ENCODE measurements around the gene ACER1.

DNA sequence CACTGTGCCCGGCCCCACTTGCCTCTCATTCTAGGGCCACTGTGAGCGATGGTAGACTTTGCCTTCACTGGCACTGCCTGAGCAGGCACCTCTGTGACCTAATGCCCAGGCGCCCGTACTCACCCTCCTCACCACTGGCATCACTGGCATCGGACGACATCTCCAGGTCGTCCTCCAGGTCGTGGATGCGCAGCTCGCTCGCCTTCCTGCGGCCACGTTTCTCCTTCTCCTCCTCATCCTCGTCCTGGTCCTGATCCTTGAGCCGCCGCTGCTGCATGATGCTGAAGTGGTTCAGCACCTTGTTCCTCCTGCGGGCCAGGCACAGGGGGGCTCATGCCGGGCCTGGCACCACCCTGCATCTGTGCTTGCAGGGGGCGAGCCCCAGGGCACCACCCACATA lies 49.8 kb upstream of the ACER1 start:
- TF ChIP-seq, protein P1, sequence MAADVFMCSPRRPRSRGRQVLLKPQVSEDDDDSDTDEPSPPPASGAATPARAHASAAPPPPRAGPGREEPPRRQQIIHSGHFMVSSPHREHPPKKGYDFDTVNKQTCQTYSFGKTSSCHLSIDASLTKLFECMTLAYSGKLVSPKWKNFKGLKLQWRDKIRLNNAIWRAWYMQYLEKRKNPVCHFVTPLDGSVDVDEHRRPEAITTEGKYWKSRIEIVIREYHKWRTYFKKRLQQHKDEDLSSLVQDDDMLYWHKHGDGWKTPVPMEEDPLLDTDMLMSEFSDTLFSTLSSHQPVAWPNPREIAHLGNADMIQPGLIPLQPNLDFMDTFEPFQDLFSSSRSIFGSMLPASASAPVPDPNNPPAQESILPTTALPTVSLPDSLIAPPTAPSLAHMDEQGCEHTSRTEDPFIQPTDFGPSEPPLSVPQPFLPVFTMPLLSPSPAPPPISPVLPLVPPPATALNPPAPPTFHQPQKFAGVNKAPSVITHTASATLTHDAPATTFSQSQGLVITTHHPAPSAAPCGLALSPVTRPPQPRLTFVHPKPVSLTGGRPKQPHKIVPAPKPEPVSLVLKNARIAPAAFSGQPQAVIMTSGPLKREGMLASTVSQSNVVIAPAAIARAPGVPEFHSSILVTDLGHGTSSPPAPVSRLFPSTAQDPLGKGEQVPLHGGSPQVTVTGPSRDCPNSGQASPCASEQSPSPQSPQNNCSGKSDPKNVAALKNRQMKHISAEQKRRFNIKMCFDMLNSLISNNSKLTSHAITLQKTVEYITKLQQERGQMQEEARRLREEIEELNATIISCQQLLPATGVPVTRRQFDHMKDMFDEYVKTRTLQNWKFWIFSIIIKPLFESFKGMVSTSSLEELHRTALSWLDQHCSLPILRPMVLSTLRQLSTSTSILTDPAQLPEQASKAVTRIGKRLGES (CRISPR knock-in tag; IDR thresholded peaks at IDR 0.05; ENCODE audit: borderline replicate concordance) = no peak
- TF ChIP-seq, protein P2, sequence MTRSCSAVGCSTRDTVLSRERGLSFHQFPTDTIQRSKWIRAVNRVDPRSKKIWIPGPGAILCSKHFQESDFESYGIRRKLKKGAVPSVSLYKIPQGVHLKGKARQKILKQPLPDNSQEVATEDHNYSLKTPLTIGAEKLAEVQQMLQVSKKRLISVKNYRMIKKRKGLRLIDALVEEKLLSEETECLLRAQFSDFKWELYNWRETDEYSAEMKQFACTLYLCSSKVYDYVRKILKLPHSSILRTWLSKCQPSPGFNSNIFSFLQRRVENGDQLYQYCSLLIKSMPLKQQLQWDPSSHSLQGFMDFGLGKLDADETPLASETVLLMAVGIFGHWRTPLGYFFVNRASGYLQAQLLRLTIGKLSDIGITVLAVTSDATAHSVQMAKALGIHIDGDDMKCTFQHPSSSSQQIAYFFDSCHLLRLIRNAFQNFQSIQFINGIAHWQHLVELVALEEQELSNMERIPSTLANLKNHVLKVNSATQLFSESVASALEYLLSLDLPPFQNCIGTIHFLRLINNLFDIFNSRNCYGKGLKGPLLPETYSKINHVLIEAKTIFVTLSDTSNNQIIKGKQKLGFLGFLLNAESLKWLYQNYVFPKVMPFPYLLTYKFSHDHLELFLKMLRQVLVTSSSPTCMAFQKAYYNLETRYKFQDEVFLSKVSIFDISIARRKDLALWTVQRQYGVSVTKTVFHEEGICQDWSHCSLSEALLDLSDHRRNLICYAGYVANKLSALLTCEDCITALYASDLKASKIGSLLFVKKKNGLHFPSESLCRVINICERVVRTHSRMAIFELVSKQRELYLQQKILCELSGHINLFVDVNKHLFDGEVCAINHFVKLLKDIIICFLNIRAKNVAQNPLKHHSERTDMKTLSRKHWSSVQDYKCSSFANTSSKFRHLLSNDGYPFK (CRISPR knock-in tag; IDR thresholded peaks at IDR 0.05; ENCODE audit: borderline replicate concordance) = no peak
- TF ChIP-seq SP140L (CRISPR knock-in tag; IDR thresholded peaks at IDR 0.05; ENCODE audit: borderline replicate concordance) (no peak), ZNF564 (CRISPR knock-in tag; IDR thresholded peaks at IDR 0.05) (no peak), SP5 (CRISPR knock-in tag; IDR thresholded peaks at IDR 0.05; ENCODE audit: borderline replicate concordance, low read depth) (no peak), POLR2A (IDR thresholded peaks at IDR 0.05; ENCODE audit: insufficient read depth in 1 of 2, low read depth in 2 of 2, low read length in 2 of 2) (no peak), MAX (IDR thresholded peaks at IDR 0.05) (no peak), CTCF (CRISPR knock-in tag; IDR thresholded peaks at IDR 0.05) (no peak), ETV6 (CRISPR knock-in tag; conservative IDR thresholded peaks at IDR 0.05) (no peak), ZNF850 (CRISPR knock-in tag; conservative IDR thresholded peaks at IDR 0.05) (no peak), KLF13 (CRISPR knock-in tag; IDR thresholded peaks at IDR 0.05) (no peak), ZNF781 (CRISPR knock-in tag; IDR thresholded peaks at IDR 0.05; ENCODE audit: borderline replicate concordance, not compliant biosample characterization) (no peak), RAD21 (CRISPR knock-in tag; IDR thresholded peaks at IDR 0.05) (no peak)
- TF ChIP-seq, protein P3, sequence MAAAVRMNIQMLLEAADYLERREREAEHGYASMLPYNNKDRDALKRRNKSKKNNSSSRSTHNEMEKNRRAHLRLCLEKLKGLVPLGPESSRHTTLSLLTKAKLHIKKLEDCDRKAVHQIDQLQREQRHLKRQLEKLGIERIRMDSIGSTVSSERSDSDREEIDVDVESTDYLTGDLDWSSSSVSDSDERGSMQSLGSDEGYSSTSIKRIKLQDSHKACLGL (CRISPR knock-in tag; IDR thresholded peaks at IDR 0.05) = no peak
